Measurements from ENCODE around the gene ATG7.
"Not testable (repeated sequence)": the region's sequence is repeated elsewhere in the genome, so short reads cannot be mapped to it uniquely, and the experiment has no call there.

The ATG7 gene

GRCh38 chr3:11250902-11251806 is 21.0 kb upstream of the ATG7 start:
- in situ Hi-C loops (cut with MboI; ENCODE audit: low sequenced_read_pairs), result no loop called here

GRCh38 chr3:11251807-11252176 is 20.4 kb upstream of the ATG7 start:
- in situ Hi-C loops (cut with MboI; ENCODE audit: low sequenced_read_pairs), result no loop called here

GRCh38 chr3:11254876-11255275 is 17.3 kb upstream of the ATG7 start:
- in situ Hi-C loops (cut with MboI; ENCODE audit: low sequenced_read_pairs), result no loop called here

GRCh38 chr3:11255537-11255936 is 16.7 kb upstream of the ATG7 start:
- in situ Hi-C loops (cut with MboI; ENCODE audit: low sequenced_read_pairs), result not testable (repeated sequence)

GRCh38 chr3:11258958-11259357 is 13.2 kb upstream of the ATG7 start:
- in situ Hi-C loops (cut with MboI; ENCODE audit: low sequenced_read_pairs), result no loop called here

- in situ Hi-C loops (cut with MboI; ENCODE audit: low sequenced_read_pairs), result no loop called here
These were observed 11.7 kb upstream of the ATG7 start for GRCh38 chr3:11260460-11260859.

GRCh38 chr3:11269007-11269406 is 3.2 kb upstream of the ATG7 start:
- in situ Hi-C loops (cut with MboI; ENCODE audit: low sequenced_read_pairs), result no loop called here

- in situ Hi-C loops (cut with MboI; ENCODE audit: low sequenced_read_pairs), result no loop called here
These were observed 843 bp downstream of the ATG7 start for GRCh38 chr3:11272906-11273574.

- in situ Hi-C loops (cut with MboI; ENCODE audit: low sequenced_read_pairs), result no loop called here
These were observed 1.7 kb downstream of the ATG7 start for GRCh38 chr3:11273891-11274291.

GRCh38 chr3:11274566-11275142 is 2.5 kb downstream of the ATG7 start:
- in situ Hi-C loops (cut with MboI; ENCODE audit: low sequenced_read_pairs), result no loop called here

GRCh38 chr3:11275926-11276325 is 3.7 kb downstream of the ATG7 start:
- in situ Hi-C loops (cut with MboI; ENCODE audit: low sequenced_read_pairs), result no loop called here

- in situ Hi-C loops (cut with MboI; ENCODE audit: low sequenced_read_pairs), result no loop called here
These were observed 4.7 kb downstream of the ATG7 start for GRCh38 chr3:11276901-11277300.

GRCh38 chr3:11282250-11283138 is 10.3 kb downstream of the ATG7 start:
- in situ Hi-C loops (cut with MboI; ENCODE audit: low sequenced_read_pairs), result no loop called here

- in situ Hi-C loops (cut with MboI; ENCODE audit: low sequenced_read_pairs), result no loop called here
These were observed 10.9 kb downstream of the ATG7 start for GRCh38 chr3:11283139-11283475.

GRCh38 chr3:11284011-11284410 is 11.8 kb downstream of the ATG7 start:
- in situ Hi-C loops (cut with MboI; ENCODE audit: low sequenced_read_pairs), result no loop called here

GRCh38 chr3:11285471-11285870 is 13.3 kb downstream of the ATG7 start:
- in situ Hi-C loops (cut with MboI; ENCODE audit: low sequenced_read_pairs), result no loop called here

GRCh38 chr3:11287404-11287803 is 15.2 kb downstream of the ATG7 start:
- in situ Hi-C loops (cut with MboI; ENCODE audit: low sequenced_read_pairs), result no loop called here

GRCh38 chr3:11288021-11288491 is 15.9 kb downstream of the ATG7 start:
- in situ Hi-C loops (cut with MboI; ENCODE audit: low sequenced_read_pairs), result no loop called here

GRCh38 chr3:11288786-11289637 is 16.8 kb downstream of the ATG7 start:
- in situ Hi-C loops (cut with MboI; ENCODE audit: low sequenced_read_pairs), result no loop called here

- in situ Hi-C loops (cut with MboI; ENCODE audit: low sequenced_read_pairs), result no loop called here
These were observed 17.7 kb downstream of the ATG7 start for GRCh38 chr3:11289864-11290263.

Measured in HL-60/S4 (cell line).